ENCODE results near the gene TMEM132A.

DNA sequence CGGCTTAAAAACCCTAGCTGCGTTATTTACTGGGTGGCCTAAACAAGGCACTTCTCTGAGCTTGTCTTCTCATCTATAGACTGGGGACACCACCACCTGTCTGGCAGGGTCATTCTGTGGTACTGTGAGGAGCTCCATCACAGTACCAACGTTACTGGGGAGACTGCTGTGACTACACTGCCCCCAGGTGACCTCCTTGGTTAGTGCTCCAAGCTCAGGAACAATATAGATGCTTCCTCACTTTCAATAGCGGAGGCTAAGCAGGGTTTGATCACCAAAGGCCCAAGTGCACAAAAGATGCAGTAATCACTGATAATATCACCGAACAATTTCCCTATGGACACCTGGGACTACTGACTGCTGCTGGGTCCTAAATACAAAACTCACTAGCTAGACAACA, 36.7 kb upstream of the TMEM132A start:
- TF ChIP-seq POLR2A (IDR thresholded peaks at IDR 0.05) (no peak), EP300 (IDR thresholded peaks at IDR 0.05) (no peak)
- TF ChIP-seq, protein P1, sequence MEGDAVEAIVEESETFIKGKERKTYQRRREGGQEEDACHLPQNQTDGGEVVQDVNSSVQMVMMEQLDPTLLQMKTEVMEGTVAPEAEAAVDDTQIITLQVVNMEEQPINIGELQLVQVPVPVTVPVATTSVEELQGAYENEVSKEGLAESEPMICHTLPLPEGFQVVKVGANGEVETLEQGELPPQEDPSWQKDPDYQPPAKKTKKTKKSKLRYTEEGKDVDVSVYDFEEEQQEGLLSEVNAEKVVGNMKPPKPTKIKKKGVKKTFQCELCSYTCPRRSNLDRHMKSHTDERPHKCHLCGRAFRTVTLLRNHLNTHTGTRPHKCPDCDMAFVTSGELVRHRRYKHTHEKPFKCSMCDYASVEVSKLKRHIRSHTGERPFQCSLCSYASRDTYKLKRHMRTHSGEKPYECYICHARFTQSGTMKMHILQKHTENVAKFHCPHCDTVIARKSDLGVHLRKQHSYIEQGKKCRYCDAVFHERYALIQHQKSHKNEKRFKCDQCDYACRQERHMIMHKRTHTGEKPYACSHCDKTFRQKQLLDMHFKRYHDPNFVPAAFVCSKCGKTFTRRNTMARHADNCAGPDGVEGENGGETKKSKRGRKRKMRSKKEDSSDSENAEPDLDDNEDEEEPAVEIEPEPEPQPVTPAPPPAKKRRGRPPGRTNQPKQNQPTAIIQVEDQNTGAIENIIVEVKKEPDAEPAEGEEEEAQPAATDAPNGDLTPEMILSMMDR (IDR thresholded peaks at IDR 0.05), result peak; percentile 12 to 59 (median 56)

Data from gastroesophageal sphincter (tissue), 3 donors.